Activated naive CD4-positive, alpha-beta T cell treated with Interleukin-2 at 50 U/mL for 16 hours (primary cell): ENCODE data around the gene MECP2.
"Not testable (repeated sequence)": the region's sequence is repeated elsewhere in the genome, so short reads cannot be mapped to it uniquely, and the experiment has no call there.

Experiments
- DNase-seq: peaks from one replicate; pipeline ENCODE4 v3.0.0-alpha.2; 2020

Gene MECP2

DNA sequence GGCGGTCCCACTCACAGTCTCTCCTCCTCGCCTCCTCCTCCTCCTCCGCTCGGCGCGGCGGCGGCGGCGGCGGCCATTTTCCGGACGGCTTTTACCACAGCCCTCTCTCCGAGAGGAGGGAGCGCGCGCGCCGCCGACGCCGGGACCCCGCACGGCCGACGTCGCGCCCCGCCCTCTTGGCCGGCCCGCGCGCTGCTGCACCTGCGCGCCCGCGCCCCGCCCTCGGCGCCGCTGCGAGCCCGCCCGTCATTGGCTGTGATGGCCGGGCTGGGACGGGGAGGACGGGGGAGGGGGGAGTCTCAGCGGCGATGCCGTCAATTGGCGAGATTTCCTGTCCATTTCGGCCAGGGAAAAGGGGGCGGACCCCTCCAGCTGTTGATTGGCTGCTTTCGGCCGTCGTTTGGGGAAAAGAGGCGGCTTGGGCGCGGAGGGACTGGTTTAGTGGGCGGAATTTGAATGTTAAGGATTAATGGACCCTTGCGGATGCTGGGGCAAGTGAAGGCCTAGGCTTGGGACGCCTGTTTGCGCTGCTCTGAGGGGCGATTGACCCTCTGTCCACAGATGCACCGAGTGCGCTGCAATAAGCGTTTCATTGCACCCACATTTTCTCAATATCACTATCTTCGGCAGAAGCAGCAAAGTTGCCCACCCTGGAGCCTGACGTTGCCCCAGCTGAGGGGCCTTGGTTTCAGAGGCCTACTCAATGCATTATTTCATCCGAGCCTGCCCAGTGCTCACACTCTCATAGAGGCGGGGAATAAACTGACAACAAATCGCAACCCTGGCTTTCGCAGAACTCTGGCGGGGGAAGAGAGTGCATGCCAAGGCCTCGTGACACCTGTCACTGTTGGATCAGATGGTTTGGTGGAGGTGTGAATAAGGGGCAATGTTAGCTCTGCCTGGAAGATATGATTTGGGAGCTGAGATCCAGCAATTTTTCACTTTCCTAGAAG lies at the start of gene MECP2:
Gene MECP2 (minus strand): TSS at position 129 of the 953 bp plus-strand sequence.
- DNase-seq: peak; percentile 88

- not testable (repeated sequence) for DNase-seq
Observed at GRCh38 chrX:154144010-154144409, 46.5 kb upstream of the MECP2 start, which contains the start of gene OPN1LW. OPN1LW (plus strand) TSS chrX:154144243; CDS start chrX:154144284, 41 bp downstream.

DNA sequence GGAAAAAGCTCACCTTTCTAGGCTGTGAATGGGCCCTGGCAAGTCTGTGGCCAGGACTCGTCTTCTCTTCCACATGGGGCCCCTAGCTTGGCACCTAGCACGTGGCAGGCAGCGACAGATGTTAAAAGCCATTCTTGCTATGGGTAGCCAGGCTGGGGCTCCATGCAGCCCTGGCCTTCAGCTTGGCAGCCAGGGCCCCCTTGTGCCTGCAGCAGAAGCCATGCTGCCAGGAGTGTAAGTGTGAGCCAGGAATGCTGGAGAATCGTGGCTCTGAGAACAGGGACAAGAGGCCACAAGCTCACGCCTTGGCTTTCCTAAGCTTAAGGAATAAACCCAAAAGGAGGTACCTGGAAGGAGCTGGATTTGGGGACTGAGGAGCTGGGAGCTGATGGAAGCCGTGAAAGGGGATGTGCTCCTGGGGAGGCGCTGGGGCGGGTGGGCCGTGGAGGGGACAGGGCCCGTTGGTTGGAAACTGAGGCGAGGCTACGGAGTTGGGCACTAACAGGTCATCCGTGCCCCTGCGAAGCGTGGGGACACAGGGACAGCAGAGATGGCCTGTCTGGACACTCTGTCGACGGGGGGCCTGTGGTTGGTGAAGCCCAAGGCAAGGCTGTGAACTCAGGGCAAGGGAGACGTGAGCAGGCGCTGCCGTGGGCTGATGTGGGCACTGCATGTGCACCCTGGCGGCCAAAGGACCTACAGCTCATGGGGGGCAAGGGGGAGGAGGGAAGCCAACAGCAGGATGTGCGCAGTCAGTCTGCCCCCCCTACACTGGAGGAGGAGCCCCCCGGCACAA lies 45.6 kb upstream of the MECP2 start:
- DNase-seq: no peak

GRCh38 chrX:154142386-154142785 lies 44.9 kb upstream of the MECP2 start:
- DNase-seq: no peak

- no peak for DNase-seq
Observed at GRCh38 chrX:154140742-154141141, 43.2 kb upstream of the MECP2 start.

- DNase-seq: no peak
Observed at GRCh38 chrX:154140206-154140605, 42.7 kb upstream of the MECP2 start.

GRCh38 chrX:154138857-154139256 lies 41.3 kb upstream of the MECP2 start:
- no peak for DNase-seq

DNA sequence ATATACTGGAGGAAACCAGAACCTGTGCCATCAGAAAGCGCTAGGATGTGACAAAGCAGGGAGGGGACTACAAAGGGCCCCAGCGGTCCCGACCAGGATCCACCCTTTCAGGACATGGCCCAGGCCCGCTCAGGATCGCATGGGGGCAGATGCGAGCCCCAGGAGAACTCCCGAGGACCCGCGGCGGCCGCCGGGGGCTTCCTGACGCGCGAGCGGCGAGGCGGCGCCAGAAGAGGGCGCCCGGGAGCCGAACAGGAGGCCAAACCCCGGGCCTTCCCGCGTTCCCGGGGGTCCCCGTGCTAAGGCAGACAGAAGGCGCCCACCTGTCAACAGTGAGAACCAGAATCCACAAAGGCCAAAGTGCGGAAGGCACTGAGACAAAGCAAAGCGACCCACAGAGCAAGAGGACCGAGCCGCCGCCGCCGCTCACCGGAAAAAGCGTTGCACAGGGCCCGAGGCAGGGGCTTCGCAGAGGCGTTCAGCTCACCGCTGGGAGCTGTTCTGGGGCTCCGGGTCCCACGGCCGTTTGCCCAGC lies 39.2 kb upstream of the MECP2 start:
- DNase-seq: peak; percentile 72

DNA sequence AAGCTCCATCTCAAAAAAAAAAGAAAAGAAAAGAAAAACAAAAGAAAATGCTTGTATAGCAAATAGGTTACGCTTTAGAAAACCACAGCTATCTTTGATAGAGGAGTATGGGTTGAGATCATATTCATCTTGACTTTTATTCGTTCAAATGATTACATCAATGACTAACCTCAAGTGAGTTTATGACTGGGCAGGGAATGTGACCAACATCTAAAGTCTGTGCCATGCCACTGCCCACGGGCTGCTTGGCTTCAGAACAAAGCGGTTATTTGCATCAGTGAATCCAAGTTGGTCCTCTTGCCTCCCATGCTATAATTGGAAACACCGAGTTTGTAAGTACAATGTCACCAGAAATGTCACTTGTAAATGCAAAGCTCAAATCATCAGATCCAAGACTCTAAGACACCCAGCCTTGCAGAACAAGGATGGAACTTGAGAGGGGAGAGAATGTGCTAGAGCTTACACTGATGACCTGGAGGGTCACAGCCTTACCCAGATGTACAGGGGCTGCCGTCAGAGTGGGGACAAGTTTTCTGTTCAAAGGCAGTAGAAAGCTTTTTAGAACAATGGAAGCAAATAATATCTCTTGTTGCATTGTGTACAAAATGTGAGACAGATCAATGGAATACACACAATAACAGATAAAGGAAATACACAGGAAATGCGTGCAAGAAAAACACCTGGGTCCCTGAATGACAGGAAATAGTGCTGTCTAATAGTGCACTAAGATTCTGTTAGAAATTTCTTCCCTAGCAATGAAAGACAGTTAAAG lies 38.1 kb upstream of the MECP2 start:
- DNase-seq: peak; percentile 28

DNA sequence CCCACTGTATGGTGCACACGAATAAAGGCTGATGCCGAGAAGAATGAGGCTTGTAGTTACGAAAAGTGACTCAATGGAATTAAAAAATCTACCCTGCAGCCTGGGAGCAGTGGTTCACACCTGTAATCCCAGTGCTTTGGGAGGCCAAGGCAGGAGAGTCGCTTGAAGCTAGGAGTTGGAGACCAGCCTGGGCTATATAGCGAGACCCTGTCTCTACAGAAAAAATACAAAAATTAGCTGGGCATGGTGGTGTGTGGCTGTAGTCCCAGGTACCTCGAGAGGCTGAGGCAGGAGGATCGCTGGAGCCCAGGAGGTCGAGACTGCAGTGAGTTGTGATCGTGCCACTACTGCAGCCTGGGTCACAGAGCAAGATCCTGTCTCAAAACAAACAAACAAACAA lies 34.8 kb upstream of the MECP2 start:
- DNase-seq: no peak

GRCh38 chrX:154131955-154132354 lies 34.4 kb upstream of the MECP2 start:
- no peak for DNase-seq

GRCh38 chrX:154126101-154126500 lies 28.6 kb upstream of the MECP2 start:
- no peak for DNase-seq

GRCh38 chrX:154125391-154126040 lies 28.0 kb upstream of the MECP2 start:
- DNase-seq: no peak

DNA sequence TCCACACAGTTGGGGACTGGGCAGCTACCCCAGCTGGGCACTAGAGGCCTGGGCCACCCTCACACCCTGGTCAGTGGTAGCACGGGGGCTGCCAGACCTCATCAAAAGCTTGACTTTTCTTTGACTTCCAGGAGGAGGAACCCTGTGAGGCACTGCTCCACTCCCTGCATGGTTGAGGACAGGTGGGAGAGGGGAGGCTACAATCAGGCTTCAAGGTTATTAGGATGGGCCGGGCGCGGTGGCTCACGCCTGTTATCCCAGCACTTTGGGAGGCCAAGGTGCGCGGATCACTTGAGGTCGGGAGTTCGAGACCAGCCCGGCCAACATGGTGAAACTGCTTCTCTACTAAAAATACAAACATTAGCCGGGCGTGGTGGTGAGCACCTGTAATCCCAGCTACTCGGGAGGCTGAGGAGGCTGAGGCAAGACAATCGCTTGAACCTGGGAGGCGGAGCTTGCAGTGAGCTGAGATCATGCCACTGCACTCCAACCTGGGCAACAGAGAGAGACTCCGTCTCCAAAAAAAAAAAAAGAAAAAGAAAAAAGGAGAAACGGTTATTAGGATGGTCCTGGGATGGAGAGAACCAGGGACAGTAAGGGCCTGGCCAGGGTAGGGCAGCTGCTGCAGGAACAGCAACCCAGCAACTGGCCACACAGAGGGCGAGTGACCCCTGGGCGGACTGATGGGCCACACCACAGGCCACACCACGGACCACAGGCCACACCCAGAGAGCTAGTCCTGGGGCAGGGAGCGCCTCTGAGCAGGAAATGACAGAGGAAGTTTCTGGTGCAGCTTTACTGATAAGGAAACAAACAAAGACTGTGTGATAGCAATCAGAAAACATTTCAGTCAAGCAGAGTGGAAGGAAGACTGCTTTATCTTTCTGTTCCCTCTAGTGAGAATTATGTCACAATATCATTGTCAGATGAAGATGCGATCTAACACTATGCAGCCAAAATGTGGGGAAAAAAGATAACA lies 26.0 kb upstream of the MECP2 start:
- peak; percentile 20 for DNase-seq

- DNase-seq: no peak
Observed at GRCh38 chrX:154121961-154122360, 24.4 kb upstream of the MECP2 start.

GRCh38 chrX:154121207-154121606 lies 23.7 kb upstream of the MECP2 start:
- DNase-seq: no peak

GRCh38 chrX:154120567-154120966 lies 23.1 kb upstream of the MECP2 start:
- DNase-seq: no peak

- no peak for DNase-seq
Observed at GRCh38 chrX:154117566-154117965, 20.0 kb upstream of the MECP2 start.

GRCh38 chrX:154116426-154117211 lies 19.1 kb upstream of the MECP2 start:
- DNase-seq: no peak

DNA sequence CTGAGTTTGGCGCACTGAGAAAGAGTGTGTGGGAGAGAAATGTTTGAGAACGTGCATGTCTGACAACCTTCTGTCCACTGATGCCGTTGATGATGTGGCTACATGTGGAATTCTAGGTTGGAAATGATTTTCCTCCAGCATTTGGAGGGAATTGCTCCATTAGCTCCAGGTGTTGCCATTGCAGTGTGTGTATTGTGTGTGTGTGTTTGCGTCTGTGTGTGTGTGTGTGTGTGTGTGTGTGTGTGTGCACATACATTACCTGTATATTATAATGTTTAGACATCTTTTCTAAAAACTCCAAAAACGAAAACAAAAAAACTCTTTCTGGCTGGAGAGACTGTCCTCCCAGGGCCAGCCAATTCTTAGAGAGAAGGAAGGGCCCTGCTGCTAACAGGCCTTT lies 18.2 kb upstream of the MECP2 start:
- no peak for DNase-seq
